Measurements from ENCODE around the gene SV2A. TPM values are rescaled to one million over a fixed set of nuclear protein-coding genes. Genes with fewer than 3 reads are reported as not detected.
"Not testable (repeated sequence)": the region's sequence is repeated elsewhere in the genome, so short reads cannot be mapped to it uniquely, and the experiment has no call there.

SV2A gene
- total and polyA plus RNA-seq, 3 donors from 2014 or later, result 1.4 to 2.3 (median 1.7) TPM

DNA sequence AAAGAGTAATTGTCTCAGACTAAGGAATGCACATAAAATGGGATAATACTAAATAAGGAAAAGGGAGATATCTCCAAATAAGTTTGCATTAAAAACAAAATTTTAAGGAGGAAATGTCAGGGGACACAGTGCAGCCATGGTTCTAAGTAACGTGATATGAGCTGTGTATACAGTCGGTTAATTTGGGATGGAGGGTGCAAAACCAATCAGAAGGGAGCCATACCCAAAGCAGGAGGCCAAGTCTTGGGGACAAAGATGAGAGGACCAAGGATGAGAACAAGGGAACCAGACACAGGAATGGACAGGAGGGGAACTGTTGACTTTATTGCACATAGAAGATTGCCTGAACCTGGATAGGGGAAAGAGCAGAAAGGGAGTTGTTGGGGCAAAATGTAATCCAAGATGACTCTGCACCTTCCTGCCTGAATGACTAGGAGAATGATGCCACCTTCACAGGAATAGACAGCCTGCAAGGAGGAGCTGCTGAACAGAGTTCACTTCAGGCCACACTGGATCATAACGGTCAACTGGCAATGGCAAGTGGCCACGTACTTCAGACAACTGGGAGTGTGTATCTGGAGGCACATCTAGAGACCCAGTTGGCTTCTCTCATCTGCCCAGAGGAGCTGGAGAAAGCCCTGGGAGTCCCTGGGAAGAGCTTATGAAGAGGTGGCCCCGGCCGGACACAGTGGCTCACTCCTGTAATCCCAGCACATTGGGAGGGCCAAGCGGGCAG lies 40.3 kb downstream of the SV2A start:
- Histone ChIP-seq H3K36me3 (ENCODE audit: low read depth, missing control alignments) (no peaks in the 10 kb centered on the region), H3K4me3 (no peak overlapping the region), H3K27ac (no peak overlapping the region), H3K9me3 (no peaks in the 10 kb centered on the region), H3K4me1 (no peaks in the 10 kb centered on the region), H3K27me3 (no peaks in the 10 kb centered on the region)
- 89 to 91% methylated on average over 7 of the region's 7 CpGs for WGBS, 2 donors
- intact Hi-C loops (cut with DNase I; ENCODE audit: low total_unique reads), result no loop called here
- TF ChIP-seq POLR2A (IDR thresholded peaks at IDR 0.05), result no peak
- no peak for TF ChIP-seq CTCF (IDR thresholded peaks at IDR 0.05)
- no peak for DNase-seq

DNA sequence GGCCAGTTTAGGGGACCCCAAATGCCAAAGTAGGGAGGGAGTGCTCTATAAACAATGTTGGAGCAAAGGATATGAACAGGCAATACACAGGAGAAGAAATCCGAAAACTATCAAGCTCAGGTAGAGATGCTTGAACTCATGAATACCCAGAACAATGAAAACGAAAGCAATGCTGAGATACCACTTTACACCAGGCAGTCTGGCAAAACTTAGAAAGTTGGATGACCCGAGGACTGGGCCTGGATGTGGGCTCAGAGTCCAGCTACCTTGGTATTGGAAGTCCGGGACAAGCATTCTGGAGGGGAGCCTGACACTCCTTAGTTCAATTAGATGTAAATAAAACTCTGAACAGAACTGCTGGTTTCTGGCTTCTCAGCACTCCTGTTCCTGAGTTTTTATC lies 44.6 kb downstream of the SV2A start:
- H3K9me3 ChIP-seq; intact Hi-C loops (cut with DNase I; ENCODE audit: low total_unique reads); H3K4me3 ChIP-seq; H3K27ac ChIP-seq; H3K36me3 ChIP-seq (ENCODE audit: low read depth, missing control alignments); H3K27me3 ChIP-seq; DNase-seq; H3K4me1 ChIP-seq: not testable (repeated sequence)
- WGBS, 2 donors, result no CpG with 5 or more reads among the region's 4 CpGs

DNA sequence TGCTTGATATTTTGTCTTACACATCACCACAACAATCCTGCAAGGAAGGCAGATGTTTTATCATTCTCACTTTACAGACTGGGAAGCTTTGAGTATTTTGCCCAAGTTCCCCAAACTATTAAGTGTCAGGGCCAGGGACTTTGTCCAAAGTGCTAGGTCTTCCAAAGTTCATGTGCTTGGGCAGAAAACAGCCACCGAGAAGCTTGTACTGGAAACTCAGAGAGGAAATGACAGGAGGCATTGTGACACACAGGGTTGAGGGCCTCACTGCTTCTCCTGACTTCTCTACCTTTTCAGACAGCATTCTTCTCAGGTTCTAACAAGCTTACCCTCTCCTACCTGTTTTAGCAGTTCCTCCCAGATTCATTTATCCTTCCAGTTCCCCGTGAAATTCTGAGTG lies 50.8 kb downstream of the SV2A start:
- intact Hi-C loops (cut with DNase I; ENCODE audit: low total_unique reads); H3K9me3 ChIP-seq; H3K27ac ChIP-seq; DNase-seq; H3K4me3 ChIP-seq; H3K4me1 ChIP-seq; H3K27me3 ChIP-seq; H3K36me3 ChIP-seq (ENCODE audit: low read depth, missing control alignments): not testable (repeated sequence)
- no CpG with 5 or more reads among the region's 2 CpGs for WGBS, 2 donors

GRCh38 chr1:149861497-149862054 lies 56.1 kb downstream of the SV2A start:
- H3K27me3 ChIP-seq; H3K4me3 ChIP-seq; intact Hi-C loops (cut with DNase I; ENCODE audit: low total_unique reads); H3K27ac ChIP-seq; H3K4me1 ChIP-seq; H3K9me3 ChIP-seq; H3K36me3 ChIP-seq (ENCODE audit: low read depth, missing control alignments); DNase-seq: not testable (repeated sequence)
- no CpG with 5 or more reads among the region's 32 CpGs for WGBS, 2 donors

GRCh38 chr1:149860684-149861496 lies 56.8 kb downstream of the SV2A start:
- H3K27ac ChIP-seq; H3K4me3 ChIP-seq; H3K27me3 ChIP-seq; H3K9me3 ChIP-seq; H3K4me1 ChIP-seq; H3K36me3 ChIP-seq (ENCODE audit: low read depth, missing control alignments); DNase-seq; intact Hi-C loops (cut with DNase I; ENCODE audit: low total_unique reads): not testable (repeated sequence)
- no CpG with 5 or more reads among the region's 55 CpGs for WGBS, 2 donors

DNA sequence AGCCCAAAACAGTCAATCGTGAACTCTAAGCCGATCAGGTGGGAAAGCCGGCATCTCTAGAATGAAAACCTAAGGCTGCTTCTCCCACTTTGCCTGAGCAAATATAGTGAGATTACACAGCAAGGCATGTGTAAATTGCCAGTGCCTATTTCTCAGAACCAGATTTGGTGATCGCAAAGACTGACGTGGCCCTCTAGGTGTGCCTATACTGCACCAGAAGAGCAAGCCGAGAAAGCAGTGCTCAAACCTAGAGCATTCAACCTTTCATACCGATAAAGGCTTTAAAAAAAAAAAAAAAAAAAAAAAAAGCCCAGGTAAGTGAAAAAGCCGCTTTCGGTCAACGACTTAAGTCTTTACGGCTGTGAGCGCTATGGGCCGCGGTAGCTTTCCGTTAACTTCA lies 57.4 kb downstream of the SV2A start:
- DNase-seq; intact Hi-C loops (cut with DNase I; ENCODE audit: low total_unique reads); H3K36me3 ChIP-seq (ENCODE audit: low read depth, missing control alignments); H3K4me3 ChIP-seq; H3K4me1 ChIP-seq; H3K27me3 ChIP-seq; H3K9me3 ChIP-seq; H3K27ac ChIP-seq: not testable (repeated sequence)
- WGBS, 2 donors, result no CpG with 5 or more reads among the region's 15 CpGs

Other genes starting within 250 kb of the SV2A start
- 1 to 10 TPM; 5.6 to 8.7 TPM for gene FCGR1A, start 135.2 kb downstream of the SV2A start, total RNA-seq
- gene FCGR1A, start 135.2 kb downstream of the SV2A start, polyA plus RNA-seq (ENCODE audit: insufficient read depth, low read depth, low replicate concordance), result 8.7 TPM
- gene BOLA1, start 18.3 kb downstream of the SV2A start, total RNA-seq, result 10 to 100 TPM; 30.6 to 33.5 TPM
- gene BOLA1, start 18.3 kb downstream of the SV2A start, polyA plus RNA-seq (ENCODE audit: insufficient read depth, low read depth, low replicate concordance), result 16.7 TPM
- 10 to 100 TPM; 30.2 to 32.1 TPM for gene SF3B4, start 10.0 kb upstream of the SV2A start, total RNA-seq
- gene SF3B4, start 10.0 kb upstream of the SV2A start, polyA plus RNA-seq (ENCODE audit: insufficient read depth, low read depth, low replicate concordance), result 121 TPM
- 10 to 100 TPM; 39.8 to 50.4 TPM for gene MTMR11, start 19.0 kb upstream of the SV2A start, total RNA-seq
- gene MTMR11, start 19.0 kb upstream of the SV2A start, polyA plus RNA-seq (ENCODE audit: insufficient read depth, low read depth, low replicate concordance), result 20.5 TPM
- 10 to 100 TPM; 23.1 to 31.5 TPM for gene OTUD7B, start 92.9 kb upstream of the SV2A start, total RNA-seq
- 30.3 TPM for gene OTUD7B, start 92.9 kb upstream of the SV2A start, polyA plus RNA-seq (ENCODE audit: insufficient read depth, low read depth, low replicate concordance)
- gene VPS45, start 149.9 kb upstream of the SV2A start, total RNA-seq, result 10 to 100 TPM; 50.3 to 50.7 TPM
- gene VPS45, start 149.9 kb upstream of the SV2A start, polyA plus RNA-seq (ENCODE audit: insufficient read depth, low read depth, low replicate concordance), result 28.4 TPM
- 100 to 1,000 TPM in 1 of 2 donors, 10 to 100 TPM in 1; 83.5 to 175 TPM for gene PLEKHO1, start 232.1 kb upstream of the SV2A start, total RNA-seq
- gene PLEKHO1, start 232.1 kb upstream of the SV2A start, polyA plus RNA-seq (ENCODE audit: insufficient read depth, low read depth, low replicate concordance), result 283 TPM

Measured in testis (tissue), 3 donors.